Activated CD8-positive, alpha-beta memory T cell treated with anti-CD3 and anti-CD28 coated beads, Interleukin-2, amount 10 ng/mL, durations not matched to agents 7 days and 5 days (primary cell): ENCODE data around the gene COL17A1. TPM values are rescaled to one million over a fixed set of nuclear protein-coding genes. Genes with fewer than 3 reads are reported as not detected.

Experiments
- ATAC-seq: fragments of 150-1000 bp; cut with Tn5 transposase; one replicate; pipeline ENCODE4 v1.10.0; 2021; ENCODE audit warnings: moderate library complexity
- CTCF ChIA-PET: fragments of 350-600 bp; sonication (Branson Sonifier 250); formaldehyde crosslinking; loops from one replicate; lab custom pipeline; 2021; ENCODE audit warnings: antibody characterized with exemption; lab: Charles Lee
- DNase-seq: peaks from one replicate; pipeline ENCODE4 v3.0.0-alpha.2; 2020
- H3K27ac Mint-ChIP-seq: one replicate; pipeline ENCODE4 v1.8.0; 2021; ENCODE audit warnings: mild to moderate bottlenecking, mixed read lengths
- H3K27me3 Mint-ChIP-seq: one replicate; pipeline ENCODE4 v1.8.0; 2021; ENCODE audit warnings: mixed read lengths
- H3K36me3 Mint-ChIP-seq: one replicate; pipeline ENCODE4 v1.8.0; 2021; ENCODE audit warnings: mild to moderate bottlenecking, mixed read lengths
- H3K4me1 Mint-ChIP-seq: one replicate; pipeline ENCODE4 v1.8.0; 2021; ENCODE audit warnings: mixed read lengths
- H3K4me3 Mint-ChIP-seq: one replicate; pipeline ENCODE4 v1.8.0; 2021; ENCODE audit warnings: mild to moderate bottlenecking, moderate library complexity, mixed read lengths
- H3K9me3 Mint-ChIP-seq: one replicate; pipeline ENCODE4 v1.8.0; 2022; ENCODE audit warnings: low read depth, mixed read lengths
- total RNA-seq, 2 experiments: library from RNA; stranded (reverse); gene quantifications; one replicate each; pipeline ENCODE4 v1.2.3, GENCODE V29; 2021

COL17A1 gene
- total RNA-seq, 2 experiments from 2014 or later: not detected

DNA sequence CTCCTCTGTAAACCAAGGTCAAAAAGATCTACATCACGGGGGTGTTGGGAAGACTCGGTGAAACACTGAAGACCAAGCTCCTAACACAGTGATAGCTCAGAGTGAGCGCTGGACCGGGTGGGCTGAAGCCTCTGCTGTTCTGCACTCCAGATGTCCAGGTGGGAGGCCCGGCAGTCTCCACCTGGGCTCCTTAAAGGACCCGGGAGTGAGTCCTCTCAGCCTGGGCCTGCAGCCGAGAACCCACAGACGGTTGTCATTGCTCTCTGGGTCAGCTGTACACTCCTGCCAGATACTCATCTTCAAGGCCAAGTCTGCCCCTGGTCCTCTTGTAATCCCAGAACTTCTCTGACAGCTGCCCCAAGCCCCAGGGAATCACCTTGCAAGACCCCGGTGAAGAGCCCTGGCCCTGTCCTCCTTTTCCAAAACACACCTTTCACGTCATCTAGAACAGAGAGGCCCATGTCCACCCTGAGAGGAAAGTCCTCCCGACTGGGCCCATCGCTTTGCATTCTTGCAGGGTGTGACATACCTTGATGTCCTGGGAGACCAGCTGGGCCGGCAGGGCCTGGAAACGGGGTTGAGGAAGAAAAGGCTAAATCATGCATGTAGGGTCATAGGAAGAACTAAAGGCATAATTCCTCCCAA lies 43.7 kb downstream of the COL17A1 start:
- ATAC-seq (no peak), DNase-seq (peak; percentile 29)
- no peak overlapping the region for H3K4me3 Mint-ChIP-seq
- no peaks in the 10 kb centered on the region for H3K36me3 Mint-ChIP-seq
- CTCF ChIA-PET: interaction anchor here (1.4 kb wide), 1 partner anchor 154 kb away, joined by 4 read pairs; no protein-coding TSS in a partner anchor
- no peak overlapping the region for H3K27ac Mint-ChIP-seq
- H3K27me3 Mint-ChIP-seq: no peaks in the 10 kb centered on the region
- H3K9me3 Mint-ChIP-seq: no peaks in the 10 kb centered on the region
- H3K4me1 Mint-ChIP-seq: no peaks in the 10 kb centered on the region

DNA sequence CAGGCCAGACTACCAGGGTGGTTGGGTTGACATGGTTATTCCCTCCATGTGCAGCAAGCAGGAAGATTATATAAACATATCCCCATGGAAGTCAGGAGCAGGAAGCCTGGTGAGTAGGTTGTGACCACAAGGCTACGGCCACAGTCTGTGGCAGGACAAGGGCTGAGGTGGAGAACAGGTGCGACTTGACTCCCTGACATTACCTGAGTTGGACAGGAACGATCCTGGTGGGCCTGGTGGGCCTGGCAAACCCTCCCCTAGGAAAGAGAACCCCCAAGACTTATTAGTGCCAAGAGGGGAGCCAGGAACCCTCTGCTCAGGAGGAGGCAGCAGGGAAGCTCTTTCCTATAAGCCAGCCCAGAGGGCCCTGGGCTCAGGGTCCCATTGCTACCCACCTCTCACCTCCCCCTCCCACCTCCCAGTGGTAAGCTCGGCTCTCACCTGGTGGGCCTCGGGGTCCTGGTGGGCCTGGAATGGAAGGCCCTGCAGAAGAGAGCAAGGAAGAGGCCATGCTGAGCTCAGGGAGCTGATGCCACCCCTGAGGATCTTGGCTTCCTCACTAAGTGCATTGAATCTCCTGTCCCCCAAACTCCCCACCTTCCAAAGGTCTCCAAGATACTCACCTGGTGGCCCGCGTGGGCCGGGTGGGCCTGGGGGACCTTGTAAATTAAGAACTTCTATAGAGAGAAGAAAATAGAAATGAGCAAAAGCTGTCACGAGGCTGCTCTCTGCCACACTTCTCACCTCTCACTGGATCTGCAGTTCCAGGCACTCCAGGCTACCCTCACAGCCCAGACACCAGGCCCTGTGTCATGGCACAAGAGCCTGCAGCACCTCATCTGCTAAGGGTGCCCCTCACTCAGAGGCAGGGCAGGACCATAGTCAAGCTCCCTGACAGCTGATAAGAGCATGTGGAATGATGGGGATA lies 44.6 kb downstream of the COL17A1 start:
- no peaks in the 10 kb centered on the region for H3K4me1 Mint-ChIP-seq
- H3K36me3 Mint-ChIP-seq: no peaks in the 10 kb centered on the region
- H3K4me3 Mint-ChIP-seq: no peak overlapping the region
- ATAC-seq: no peak
- DNase-seq: peak; percentile 15
- no peaks in the 10 kb centered on the region for H3K27me3 Mint-ChIP-seq
- no peaks in the 10 kb centered on the region for H3K9me3 Mint-ChIP-seq
- H3K27ac Mint-ChIP-seq: no peak overlapping the region
- CTCF ChIA-PET: interaction anchor here (1.4 kb wide), 1 partner anchor 153 kb away, joined by 4 read pairs; no protein-coding TSS in a partner anchor

- Mint-ChIP-seq H3K9me3 (no peaks in the 10 kb centered on the region), H3K27ac (no peak overlapping the region), H3K36me3 (no peaks in the 10 kb centered on the region), H3K27me3 (no peaks in the 10 kb centered on the region), H3K4me3 (no peak overlapping the region), H3K4me1 (no peaks in the 10 kb centered on the region)
- ATAC-seq (no peak), DNase-seq (no peak)
- CTCF ChIA-PET: no interaction called here
These were observed 45.3 kb downstream of the COL17A1 start for GRCh38 chr10:104040382-104040781.

- CTCF ChIA-PET: no interaction called here
- Mint-ChIP-seq H3K27ac (no peak overlapping the region), H3K27me3 (no peaks in the 10 kb centered on the region), H3K4me3 (no peak overlapping the region), H3K36me3 (no peaks in the 10 kb centered on the region), H3K9me3 (no peaks in the 10 kb centered on the region), H3K4me1 (no peaks in the 10 kb centered on the region)
- no peak for ATAC-seq
- DNase-seq: peak; percentile 29
These were observed 46.5 kb downstream of the COL17A1 start for GRCh38 chr10:104038958-104039752.

- DNase-seq: peak; percentile 26
- Mint-ChIP-seq H3K9me3 (no peaks in the 10 kb centered on the region), H3K4me3 (no peak overlapping the region), H3K27me3 (no peaks in the 10 kb centered on the region), H3K4me1 (no peaks in the 10 kb centered on the region), H3K36me3 (no peaks in the 10 kb centered on the region), H3K27ac (no peak overlapping the region)
- CTCF ChIA-PET: no interaction called here
- ATAC-seq: no peak
These were observed 47.1 kb downstream of the COL17A1 start for GRCh38 chr10:104038537-104038936.

- no peaks in the 10 kb centered on the region for H3K27me3 Mint-ChIP-seq
- H3K4me1 Mint-ChIP-seq: no peaks in the 10 kb centered on the region
- DNase-seq: peak; percentile 30
- CTCF ChIA-PET: no interaction called here
- no peaks in the 10 kb centered on the region for H3K9me3 Mint-ChIP-seq
- no peak overlapping the region for H3K27ac Mint-ChIP-seq
- H3K36me3 Mint-ChIP-seq: no peaks in the 10 kb centered on the region
- no peak overlapping the region for H3K4me3 Mint-ChIP-seq
- ATAC-seq: no peak
These were observed 48.3 kb downstream of the COL17A1 start for GRCh38 chr10:104037261-104037951.

DNA sequence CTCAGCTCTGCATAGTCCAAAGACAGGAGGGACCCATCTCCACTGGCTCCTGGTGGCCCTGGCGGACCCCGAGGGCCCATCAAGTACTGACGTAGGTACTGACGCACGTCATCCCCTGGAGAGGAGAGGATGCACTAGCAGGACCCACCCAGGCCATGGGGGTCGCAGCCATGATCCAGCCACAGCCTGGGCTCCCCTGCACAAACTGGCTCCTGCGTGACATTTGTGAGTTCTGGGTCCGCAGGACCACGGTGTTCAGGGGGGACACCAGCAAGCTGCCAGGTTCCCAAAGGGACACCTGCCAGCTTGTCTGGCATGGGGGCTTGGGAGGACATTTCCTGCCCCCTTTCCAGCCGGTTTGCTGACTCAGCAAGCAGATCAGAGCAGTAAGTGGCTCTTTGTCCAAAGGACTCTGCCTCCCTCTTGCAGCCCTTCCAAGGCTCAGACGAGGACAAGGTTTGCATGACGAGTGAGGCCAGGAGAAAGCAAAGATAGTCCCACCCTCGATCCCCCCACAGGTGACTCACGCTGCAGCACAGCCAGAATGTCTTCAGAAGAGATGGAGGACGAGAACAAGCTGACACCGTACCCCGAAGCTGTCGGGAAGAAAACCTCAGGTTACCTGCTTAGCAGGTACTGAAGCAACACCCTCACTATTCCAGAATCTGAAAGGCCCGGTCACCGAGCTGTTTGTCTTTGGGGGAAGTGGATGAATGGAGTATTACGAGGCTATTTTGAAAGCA lies 49.0 kb downstream of the COL17A1 start:
- H3K36me3 Mint-ChIP-seq: no peaks in the 10 kb centered on the region
- no peaks in the 10 kb centered on the region for H3K27me3 Mint-ChIP-seq
- H3K27ac Mint-ChIP-seq: no peak overlapping the region
- CTCF ChIA-PET: no interaction called here
- DNase-seq (peak; percentile 33), ATAC-seq (no peak)
- H3K9me3 Mint-ChIP-seq: no peaks in the 10 kb centered on the region
- no peaks in the 10 kb centered on the region for H3K4me1 Mint-ChIP-seq
- H3K4me3 Mint-ChIP-seq: no peak overlapping the region

DNA sequence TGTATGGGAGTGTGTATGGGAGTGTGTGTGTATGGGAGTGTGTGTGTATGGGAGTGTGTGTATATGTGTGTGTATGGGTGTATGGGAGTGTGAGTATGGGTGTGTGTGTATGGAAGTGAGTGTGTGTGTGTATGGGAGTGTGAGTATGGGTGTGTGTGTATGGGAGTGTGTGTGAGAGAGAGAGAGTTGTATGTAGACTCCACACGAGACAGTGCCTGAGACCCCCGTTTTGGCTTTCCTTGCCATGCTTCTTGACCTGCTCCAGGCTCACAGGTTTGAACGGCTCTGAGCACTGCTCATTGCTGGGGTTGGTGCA lies 49.7 kb downstream of the COL17A1 start:
- ATAC-seq (no peak), DNase-seq (peak; percentile 2)
- Mint-ChIP-seq H3K36me3 (peaks cover 2% of the 10 kb centered on the region), H3K4me3 (no peak overlapping the region), H3K27ac (no peak overlapping the region), H3K4me1 (no peaks in the 10 kb centered on the region), H3K9me3 (no peaks in the 10 kb centered on the region), H3K27me3 (no peaks in the 10 kb centered on the region)
- CTCF ChIA-PET: no interaction called here

GRCh38 chr10:104035194-104036068 lies 50.2 kb downstream of the COL17A1 start:
- Mint-ChIP-seq H3K27me3 (no peaks in the 10 kb centered on the region), H3K36me3 (peaks cover 2% of the 10 kb centered on the region), H3K4me3 (no peak overlapping the region), H3K9me3 (no peaks in the 10 kb centered on the region), H3K4me1 (no peaks in the 10 kb centered on the region), H3K27ac (no peak overlapping the region)
- CTCF ChIA-PET: interaction anchor here (1.4 kb wide), 1 partner anchor 47 kb away, joined by 3 read pairs; no protein-coding TSS in a partner anchor
- ATAC-seq (no peak), DNase-seq (no peak)

DNA sequence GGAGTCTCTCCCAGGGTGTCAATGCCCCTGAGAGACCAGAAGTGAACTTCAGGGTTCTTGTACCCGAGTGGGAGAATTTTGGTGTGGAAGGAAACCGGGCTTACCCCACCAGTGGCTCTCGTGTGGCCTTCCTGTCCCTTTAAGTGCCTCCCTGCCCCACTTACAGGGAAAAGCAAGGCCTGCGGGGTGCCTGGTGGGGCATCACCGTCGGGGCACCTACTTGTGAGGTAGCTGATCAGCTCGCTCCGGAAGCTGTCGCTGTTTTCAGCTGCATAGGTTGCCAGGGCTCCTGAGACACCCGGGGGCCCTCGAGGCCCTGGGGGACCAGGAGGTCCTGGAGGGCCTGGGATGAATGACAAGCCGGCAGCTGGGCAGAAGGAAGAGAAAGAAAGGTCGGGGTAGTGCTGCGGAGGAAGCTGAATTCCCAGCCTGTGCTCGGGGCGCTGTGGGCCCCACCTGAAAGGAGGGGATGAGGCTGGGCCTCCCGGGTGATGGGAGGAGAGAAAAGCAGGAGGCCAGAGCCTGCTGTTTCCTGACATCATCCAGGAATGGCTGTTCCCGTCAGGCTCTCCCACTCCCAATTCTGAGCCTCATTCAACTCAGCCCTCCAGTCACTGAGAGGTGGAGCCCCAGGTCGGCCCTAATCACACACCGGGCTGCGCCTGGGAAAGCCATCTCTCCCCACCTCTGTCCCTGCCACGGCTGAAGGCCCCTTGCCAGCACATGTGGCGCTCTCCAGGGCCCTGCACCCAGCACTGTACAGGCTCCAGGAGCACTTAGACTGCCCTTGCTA lies 51.1 kb downstream of the COL17A1 start:
- Mint-ChIP-seq H3K4me3 (no peak overlapping the region), H3K4me1 (no peaks in the 10 kb centered on the region), H3K9me3 (no peaks in the 10 kb centered on the region), H3K27me3 (no peaks in the 10 kb centered on the region), H3K36me3 (peaks cover 2% of the 10 kb centered on the region), H3K27ac (no peak overlapping the region)
- ATAC-seq (no peak), DNase-seq (no peak)
- CTCF ChIA-PET: interaction anchor here (1.4 kb wide), 1 partner anchor 47 kb away, joined by 3 read pairs; no protein-coding TSS in a partner anchor

DNA sequence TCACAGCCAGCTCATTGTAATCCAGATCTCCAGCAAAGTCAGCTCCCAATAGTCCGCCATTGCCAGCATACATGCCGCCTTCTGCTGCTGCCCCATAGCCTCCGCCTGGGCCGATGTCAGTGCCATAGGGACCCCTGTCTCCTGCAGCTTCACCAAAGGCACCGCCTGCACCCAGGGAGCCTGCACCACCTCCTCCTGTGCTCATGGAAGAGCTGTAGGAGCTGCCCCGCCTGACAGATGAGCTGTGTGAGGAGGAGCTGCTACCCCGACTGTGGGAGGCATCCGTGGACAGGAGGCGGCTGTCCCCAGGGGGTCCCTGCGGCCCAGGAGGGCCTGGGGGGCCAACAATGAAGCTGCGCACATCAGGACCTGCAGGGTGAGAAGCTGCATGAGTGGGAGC lies 51.7 kb downstream of the COL17A1 start:
- ATAC-seq (no peak), DNase-seq (no peak)
- CTCF ChIA-PET: interaction anchor here (1.4 kb wide), 1 partner anchor 48 kb away, joined by 3 read pairs; no protein-coding TSS in a partner anchor
- Mint-ChIP-seq H3K27me3 (no peaks in the 10 kb centered on the region), H3K4me1 (no peaks in the 10 kb centered on the region), H3K36me3 (peaks cover 2% of the 10 kb centered on the region), H3K4me3 (no peak overlapping the region), H3K27ac (no peak overlapping the region), H3K9me3 (no peaks in the 10 kb centered on the region)
